Activated T-cell treated with anti-CD3 and anti-CD28 coated beads, Interleukin-2, amount 50 U/mL, for 4 hours (primary cell): ENCODE results near the gene XPNPEP2. TPM values are rescaled to one million over a fixed set of nuclear protein-coding genes. Genes with fewer than 3 reads are reported as not detected.

ENCODE experiments used
- ATAC-seq, 2 donors: fragments of 200-7000 bp; cut with Tn5 transposase; one replicate each; pipeline ENCODE4 v1.10.0; 2021
- DNase-seq: peaks from one replicate; pipeline ENCODE4 v3.0.0-alpha.2; 2020
- H3K27me3 Mint-ChIP-seq: one replicate; pipeline ENCODE4 v1.8.0; 2021; ENCODE audit warnings: low read depth, mixed read lengths
- H3K36me3 Mint-ChIP-seq: one replicate; pipeline ENCODE4 v1.8.0; 2022; ENCODE audit warnings: mixed read lengths; ENCODE audit not compliant: insufficient read depth
- H3K4me1 Mint-ChIP-seq: one replicate; pipeline ENCODE4 v1.8.0; 2021; ENCODE audit warnings: low read depth, mixed read lengths
- H3K4me3 Mint-ChIP-seq: one replicate; pipeline ENCODE4 v1.8.0; 2021; ENCODE audit warnings: mild to moderate bottlenecking, moderate library complexity, mixed read lengths
- H3K9me3 Mint-ChIP-seq: one replicate; pipeline ENCODE4 v1.8.0; 2021; ENCODE audit warnings: mixed read lengths
- total RNA-seq, 3 donors: library from RNA; stranded (reverse); gene quantifications; one replicate each; pipeline ENCODE4 v1.2.1, GENCODE V29; 2021

XPNPEP2 gene
- total RNA-seq, 3 donors from 2014 or later: 0.05 to 0.13 (median 0.08) TPM

DNA sequence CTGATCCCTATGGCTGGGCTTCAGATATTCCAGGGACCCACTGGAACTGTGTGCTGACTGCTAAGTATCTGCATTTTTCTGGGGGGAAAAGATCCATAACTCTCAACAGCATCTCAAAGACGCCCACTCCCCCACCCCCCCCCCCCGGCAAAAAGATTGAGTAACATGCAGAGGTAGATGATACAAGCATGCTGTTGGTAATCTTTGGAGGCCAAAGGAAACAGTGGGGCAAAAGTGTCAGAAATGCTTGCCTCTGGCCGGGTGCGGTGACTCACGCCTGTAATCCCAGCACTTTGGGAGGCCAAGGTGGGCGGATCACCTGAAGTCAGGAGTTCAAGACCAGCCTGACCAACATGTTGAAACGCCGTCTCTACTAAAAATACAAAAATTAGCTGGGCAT, 12.2 kb downstream of the XPNPEP2 start:
- H3K9me3 Mint-ChIP-seq: no peaks in the 10 kb centered on the region
- H3K4me3 Mint-ChIP-seq: no peak overlapping the region
- no peaks in the 10 kb centered on the region for H3K36me3 Mint-ChIP-seq
- DNase-seq: no peak
- no peaks in the 10 kb centered on the region for H3K27me3 Mint-ChIP-seq
- no peak for ATAC-seq
- peaks cover 27% of the 10 kb centered on the region for H3K4me1 Mint-ChIP-seq

DNA sequence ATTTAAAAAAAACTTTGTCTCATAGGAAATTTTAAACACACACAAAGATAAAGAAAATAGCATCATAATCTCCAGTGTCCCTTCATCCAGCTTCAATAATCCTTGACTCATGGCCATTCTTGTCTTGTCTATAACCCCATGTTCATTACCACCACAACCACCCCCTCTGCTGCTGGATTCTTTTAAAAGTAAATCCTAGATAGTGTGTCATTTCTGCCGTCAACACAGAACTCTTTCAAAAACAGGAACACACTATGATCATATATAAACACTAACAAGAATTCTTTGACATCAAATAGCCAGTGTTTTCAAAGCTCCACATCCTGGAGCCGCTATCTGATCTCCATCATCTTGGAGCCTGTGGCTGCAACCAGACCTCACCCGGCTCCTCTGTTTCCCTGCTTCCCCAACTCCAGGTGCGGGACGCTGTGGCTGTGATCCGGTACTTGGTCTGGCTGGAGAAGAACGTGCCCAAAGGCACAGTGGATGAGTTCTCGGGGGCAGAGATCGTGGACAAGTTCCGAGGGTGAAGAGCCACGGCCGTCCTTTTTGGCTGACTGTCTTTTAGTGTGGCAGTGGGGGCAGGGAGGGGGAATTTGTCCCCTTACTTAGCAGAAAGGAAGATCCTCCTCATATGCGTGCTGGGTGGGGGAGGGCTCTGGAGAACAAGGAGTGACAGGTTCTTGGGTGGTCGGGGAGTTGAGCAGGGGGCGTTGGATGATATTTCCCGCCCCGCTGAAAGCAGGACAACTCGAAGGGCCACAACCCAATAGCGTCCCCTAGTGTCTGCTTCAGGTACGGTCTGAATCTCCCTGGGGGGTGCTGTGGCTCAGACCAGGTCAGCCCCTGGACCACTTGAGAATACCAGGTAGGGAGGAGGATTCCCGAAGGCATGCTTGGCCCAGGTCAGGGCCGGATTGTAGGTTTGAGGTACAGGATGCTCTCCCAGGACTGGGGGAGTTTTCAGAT, 15.6 kb downstream of the XPNPEP2 start:
- Mint-ChIP-seq H3K4me1 (peaks cover 53% of the 10 kb centered on the region), H3K36me3 (no peaks in the 10 kb centered on the region), H3K9me3 (no peaks in the 10 kb centered on the region), H3K27me3 (no peaks in the 10 kb centered on the region), H3K4me3 (no peak overlapping the region)
- ATAC-seq (no peak), DNase-seq (no peak)

DNA sequence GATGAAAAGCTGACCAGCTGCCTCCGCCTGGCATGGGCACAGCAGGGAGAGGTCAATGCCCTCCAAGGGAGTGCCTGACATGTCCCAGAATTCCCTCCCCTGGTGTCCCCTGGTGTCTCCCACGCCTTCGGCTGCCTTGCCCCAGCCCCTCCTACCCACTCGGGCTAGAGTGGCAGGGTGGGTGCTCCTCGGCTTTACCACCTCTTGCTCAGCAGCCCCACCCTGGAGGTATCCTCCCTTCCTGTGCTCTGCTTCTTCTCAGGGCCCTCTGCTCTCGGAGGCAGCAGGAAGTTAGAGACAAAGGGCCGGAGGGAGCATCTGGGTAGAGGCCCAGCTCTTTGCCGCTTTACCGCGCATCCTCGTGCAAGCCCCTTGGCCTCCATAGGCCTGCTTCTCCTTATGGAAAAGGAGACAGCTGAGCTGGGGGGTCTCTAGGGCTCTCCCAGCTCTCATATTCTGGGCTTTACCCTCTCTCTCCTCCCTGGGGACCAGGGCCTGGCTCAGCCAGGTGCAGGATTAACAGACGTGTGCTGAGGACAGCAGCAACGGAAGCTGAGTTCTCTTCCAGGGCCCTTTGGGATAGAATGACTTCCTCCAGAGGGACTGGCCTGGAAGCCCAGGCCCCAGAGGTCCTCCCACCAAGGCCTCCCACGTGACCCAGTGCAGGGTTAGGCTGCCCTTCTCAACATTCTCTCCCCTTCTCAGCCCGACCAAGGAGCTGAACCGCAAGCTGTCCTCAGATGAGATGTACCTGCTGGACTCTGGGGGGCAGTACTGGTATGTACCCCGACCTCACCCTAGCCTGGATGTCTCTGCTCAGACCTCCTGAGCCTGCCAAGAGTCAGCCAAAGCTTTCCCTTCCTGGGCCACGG, 17.2 kb downstream of the XPNPEP2 start:
- ATAC-seq: peak; percentile 20 to 39

DNA sequence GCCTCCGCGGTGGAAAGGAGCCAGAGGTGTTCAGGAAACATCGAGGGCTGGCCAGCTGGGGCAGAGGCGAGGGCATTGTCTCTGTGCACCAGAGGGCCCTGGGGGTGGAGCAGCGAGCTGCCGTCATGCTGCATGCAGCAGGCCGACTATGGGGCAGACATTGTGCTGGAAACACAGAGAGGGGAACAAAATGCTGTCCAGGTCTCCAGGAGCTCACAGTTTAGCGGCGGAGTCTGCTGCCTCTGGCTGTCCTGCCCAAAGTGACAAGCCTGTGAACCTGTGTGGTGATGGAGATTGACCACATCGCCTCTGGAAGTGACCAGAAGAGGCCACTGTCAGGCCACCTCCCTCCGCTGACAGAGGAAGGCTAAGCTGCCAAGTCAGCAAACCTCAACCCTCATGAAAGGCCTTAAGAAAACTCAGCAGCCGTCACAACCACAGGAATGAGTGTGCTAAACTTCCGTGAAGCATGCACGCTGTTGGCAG, 20.8 kb downstream of the XPNPEP2 start:
- H3K9me3 Mint-ChIP-seq: no peaks in the 10 kb centered on the region
- no peaks in the 10 kb centered on the region for H3K36me3 Mint-ChIP-seq
- peak overlapping the region; percentile 11 for H3K4me3 Mint-ChIP-seq
- peaks cover 65% of the 10 kb centered on the region for H3K4me1 Mint-ChIP-seq
- H3K27me3 Mint-ChIP-seq: no peaks in the 10 kb centered on the region
- peak; percentile 85 to 87 for ATAC-seq
- DNase-seq: peak; percentile 44

More for the DNA sequence above, 17.2 kb downstream of the XPNPEP2 start:
- Mint-ChIP-seq H3K4me1 (peaks cover 68% of the 10 kb centered on the region), H3K36me3 (no peaks in the 10 kb centered on the region), H3K4me3 (peak overlapping the region; percentile 33), H3K27me3 (no peaks in the 10 kb centered on the region), H3K9me3 (no peaks in the 10 kb centered on the region)
- no peak for DNase-seq

DNA sequence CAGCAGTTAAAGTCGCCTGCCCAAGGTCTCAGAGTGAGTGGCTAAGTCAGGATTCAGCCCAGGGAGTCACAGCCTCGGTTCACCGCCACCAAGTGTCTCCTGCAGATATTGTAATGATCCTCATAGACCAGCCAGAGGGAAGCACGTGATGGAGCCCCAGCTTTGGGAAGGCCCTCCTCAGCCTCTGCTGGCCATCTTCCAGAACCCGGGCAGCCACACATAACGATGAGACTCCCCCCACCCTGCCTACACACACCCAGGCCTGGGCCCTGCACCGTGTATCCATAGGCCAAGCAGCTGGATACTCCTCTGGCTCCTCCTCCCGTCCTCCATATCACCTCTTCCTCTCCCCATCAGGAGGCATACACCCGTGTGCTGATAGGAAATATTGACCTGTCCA, 21.4 kb downstream of the XPNPEP2 start:
- peak overlapping the region; percentile 40 for H3K4me3 Mint-ChIP-seq
- peaks cover 61% of the 10 kb centered on the region for H3K4me1 Mint-ChIP-seq

DNA sequence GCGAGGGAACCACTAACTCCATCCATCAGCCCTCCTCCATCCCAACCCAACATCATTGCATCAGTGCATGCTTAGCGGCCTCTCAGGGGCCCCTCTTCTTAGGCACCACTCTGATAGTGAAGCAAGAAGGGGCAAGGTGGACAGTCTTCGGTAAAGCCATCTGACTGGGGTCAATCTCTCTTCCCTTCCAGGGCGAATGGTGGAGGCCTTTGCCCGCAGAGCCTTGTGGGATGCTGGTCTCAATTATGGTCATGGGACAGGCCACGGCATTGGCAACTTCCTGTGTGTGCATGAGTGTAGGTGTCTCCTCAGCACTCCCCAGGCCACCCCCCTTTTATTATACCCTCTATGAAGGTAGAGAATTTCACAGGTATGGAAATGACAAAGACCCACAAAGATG, 22.2 kb downstream of the XPNPEP2 start:
- H3K9me3 Mint-ChIP-seq: no peaks in the 10 kb centered on the region
- no peak overlapping the region for H3K4me3 Mint-ChIP-seq
- DNase-seq (no peak), ATAC-seq (no peak)
- no peaks in the 10 kb centered on the region for H3K27me3 Mint-ChIP-seq
- no peaks in the 10 kb centered on the region for H3K36me3 Mint-ChIP-seq
- H3K4me1 Mint-ChIP-seq: peaks cover 56% of the 10 kb centered on the region

More for the DNA sequence above, 21.4 kb downstream of the XPNPEP2 start:
- no peaks in the 10 kb centered on the region for H3K36me3 Mint-ChIP-seq
- ATAC-seq (peak; percentile 15 to 17), DNase-seq (no peak)
- H3K27me3 Mint-ChIP-seq: no peaks in the 10 kb centered on the region
- no peaks in the 10 kb centered on the region for H3K9me3 Mint-ChIP-seq

DNA sequence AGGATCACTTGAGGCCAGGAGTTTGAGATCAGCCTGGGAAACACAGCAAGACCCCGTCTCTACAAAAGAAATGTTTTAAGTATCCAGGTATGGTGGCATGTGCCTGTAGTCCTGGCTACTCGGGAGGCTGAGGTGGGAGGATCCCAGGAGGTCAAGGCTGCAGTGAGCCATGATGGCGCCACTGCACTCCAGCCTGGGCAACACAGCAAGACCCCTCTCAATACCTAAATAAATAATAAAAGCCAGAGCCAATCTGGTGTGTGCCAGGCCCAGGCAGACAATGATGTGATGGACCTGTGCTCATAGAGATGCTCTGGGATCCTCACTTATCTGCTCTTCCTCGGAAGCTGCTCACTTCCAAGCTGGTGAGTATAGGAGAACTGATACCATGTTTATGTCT, 22.8 kb downstream of the XPNPEP2 start:
- DNase-seq (no peak), ATAC-seq (no peak)
- H3K36me3 Mint-ChIP-seq: no peaks in the 10 kb centered on the region
- H3K4me3 Mint-ChIP-seq: no peak overlapping the region
- no peaks in the 10 kb centered on the region for H3K27me3 Mint-ChIP-seq
- no peaks in the 10 kb centered on the region for H3K9me3 Mint-ChIP-seq
- H3K4me1 Mint-ChIP-seq: peaks cover 53% of the 10 kb centered on the region

DNA sequence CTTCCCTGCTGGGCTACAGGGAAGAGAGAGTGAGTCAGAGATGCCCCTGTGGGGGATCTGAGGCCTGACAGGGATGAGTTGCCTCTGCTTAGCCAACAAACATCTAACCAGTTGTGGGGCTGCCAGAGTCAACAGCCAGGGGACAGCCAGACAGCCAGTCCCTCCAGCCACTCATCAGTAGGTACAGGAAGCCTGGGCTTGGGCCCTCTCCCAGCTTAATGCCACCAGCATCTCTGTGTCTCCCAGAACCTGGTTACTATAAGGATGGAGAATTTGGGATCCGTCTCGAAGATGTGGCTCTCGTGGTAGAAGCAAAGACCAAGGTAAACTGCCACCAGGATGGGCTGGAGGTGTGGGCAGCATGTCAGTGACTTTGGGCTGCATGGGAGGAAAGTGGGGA, 23.7 kb downstream of the XPNPEP2 start:
- no peaks in the 10 kb centered on the region for H3K9me3 Mint-ChIP-seq
- no peak overlapping the region for H3K4me3 Mint-ChIP-seq
- DNase-seq: no peak
- no peaks in the 10 kb centered on the region for H3K36me3 Mint-ChIP-seq
- peaks cover 51% of the 10 kb centered on the region for H3K4me1 Mint-ChIP-seq
- H3K27me3 Mint-ChIP-seq: no peaks in the 10 kb centered on the region
- ATAC-seq: no peak

DNA sequence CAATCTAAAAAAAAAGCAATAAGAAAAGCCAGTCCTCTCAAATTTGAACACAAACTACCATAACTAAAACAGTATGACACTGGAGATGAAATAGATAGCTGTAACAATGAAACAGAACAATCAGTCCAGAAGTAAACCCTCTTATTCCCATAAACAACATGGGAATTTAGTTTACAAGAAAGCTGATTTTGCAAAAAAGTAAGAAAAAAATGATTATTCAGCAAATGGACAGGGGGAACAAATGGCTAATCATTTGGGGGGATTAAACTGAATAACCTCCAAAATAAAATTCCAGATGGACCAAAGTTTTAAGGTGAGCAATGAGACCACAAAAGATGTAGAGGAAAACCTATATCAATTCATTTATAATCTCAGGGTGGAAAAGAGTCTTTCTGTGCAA, 24.9 kb downstream of the XPNPEP2 start:
- no peak for ATAC-seq
- Mint-ChIP-seq H3K36me3 (no peaks in the 10 kb centered on the region), H3K4me1 (peaks cover 51% of the 10 kb centered on the region), H3K27me3 (no peaks in the 10 kb centered on the region), H3K4me3 (no peak overlapping the region), H3K9me3 (no peaks in the 10 kb centered on the region)
- DNase-seq: no peak

DNA sequence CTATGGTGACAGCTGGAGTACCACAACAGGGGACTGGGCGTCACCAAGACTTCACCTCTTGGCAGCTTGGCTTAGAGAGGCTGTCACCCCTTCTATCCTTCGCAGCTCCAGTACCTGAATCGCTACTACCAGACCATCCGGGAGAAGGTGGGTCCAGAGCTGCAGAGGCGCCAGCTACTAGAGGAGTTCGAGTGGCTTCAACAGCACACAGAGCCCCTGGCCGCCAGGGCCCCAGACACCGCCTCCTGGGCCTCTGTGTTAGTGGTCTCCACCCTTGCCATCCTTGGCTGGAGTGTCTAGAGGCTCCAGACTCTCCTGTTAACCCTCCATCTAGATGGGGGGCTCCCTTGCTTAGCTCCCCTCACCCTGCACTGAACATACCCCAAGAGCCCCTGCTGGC, 29.4 kb downstream of the XPNPEP2 start:
- Mint-ChIP-seq H3K4me1 (peaks cover 52% of the 10 kb centered on the region), H3K9me3 (no peaks in the 10 kb centered on the region), H3K27me3 (no peaks in the 10 kb centered on the region), H3K4me3 (no peak overlapping the region), H3K36me3 (no peaks in the 10 kb centered on the region)
- ATAC-seq: no peak
- no peak for DNase-seq

DNA sequence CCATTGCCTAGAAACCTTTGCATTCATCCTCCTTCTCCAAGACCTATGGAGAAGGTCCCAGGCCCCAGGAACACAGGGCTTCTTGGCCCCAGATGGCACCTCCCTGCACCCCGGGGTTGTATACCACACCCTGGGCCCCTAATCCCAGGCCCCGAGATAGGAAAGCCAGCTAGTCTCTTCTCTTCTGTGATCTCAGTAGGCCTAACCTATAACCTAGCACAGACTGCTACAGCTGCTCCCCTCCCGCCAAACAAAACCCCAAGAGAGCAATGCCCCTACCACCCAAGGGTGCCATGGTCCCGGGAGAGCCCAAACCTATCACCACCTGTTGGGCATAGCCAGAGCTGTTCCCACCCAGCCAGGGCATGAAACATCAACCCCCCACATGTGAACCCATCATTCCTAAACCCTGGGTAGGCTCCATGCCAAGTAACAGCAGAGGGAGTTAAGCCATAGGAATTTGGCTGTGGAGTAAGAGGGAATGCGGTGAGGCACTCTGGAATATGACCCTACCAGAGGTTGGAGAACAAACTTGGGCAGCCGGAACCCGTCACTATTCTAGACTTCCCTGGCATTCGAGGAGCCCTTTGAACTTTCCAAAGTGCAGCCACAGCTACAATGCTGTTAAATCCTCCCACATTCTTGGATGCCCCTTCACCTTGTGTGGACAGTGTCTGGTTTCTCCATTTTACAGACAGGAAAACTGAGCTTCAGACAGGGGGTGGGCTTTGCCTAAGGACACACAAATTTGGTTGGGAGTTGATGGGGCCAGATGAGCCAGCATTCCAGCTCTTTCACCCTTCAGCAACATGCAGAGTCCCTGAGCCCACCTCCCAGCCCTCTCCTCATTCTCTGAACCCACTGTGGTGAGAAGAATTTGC, 30.0 kb downstream of the XPNPEP2 start:
- DNase-seq: no peak
- H3K4me1 Mint-ChIP-seq: peaks cover 58% of the 10 kb centered on the region
- no peaks in the 10 kb centered on the region for H3K9me3 Mint-ChIP-seq
- no peak for ATAC-seq
- H3K36me3 Mint-ChIP-seq: no peaks in the 10 kb centered on the region
- H3K27me3 Mint-ChIP-seq: no peaks in the 10 kb centered on the region
- no peak overlapping the region for H3K4me3 Mint-ChIP-seq

DNA sequence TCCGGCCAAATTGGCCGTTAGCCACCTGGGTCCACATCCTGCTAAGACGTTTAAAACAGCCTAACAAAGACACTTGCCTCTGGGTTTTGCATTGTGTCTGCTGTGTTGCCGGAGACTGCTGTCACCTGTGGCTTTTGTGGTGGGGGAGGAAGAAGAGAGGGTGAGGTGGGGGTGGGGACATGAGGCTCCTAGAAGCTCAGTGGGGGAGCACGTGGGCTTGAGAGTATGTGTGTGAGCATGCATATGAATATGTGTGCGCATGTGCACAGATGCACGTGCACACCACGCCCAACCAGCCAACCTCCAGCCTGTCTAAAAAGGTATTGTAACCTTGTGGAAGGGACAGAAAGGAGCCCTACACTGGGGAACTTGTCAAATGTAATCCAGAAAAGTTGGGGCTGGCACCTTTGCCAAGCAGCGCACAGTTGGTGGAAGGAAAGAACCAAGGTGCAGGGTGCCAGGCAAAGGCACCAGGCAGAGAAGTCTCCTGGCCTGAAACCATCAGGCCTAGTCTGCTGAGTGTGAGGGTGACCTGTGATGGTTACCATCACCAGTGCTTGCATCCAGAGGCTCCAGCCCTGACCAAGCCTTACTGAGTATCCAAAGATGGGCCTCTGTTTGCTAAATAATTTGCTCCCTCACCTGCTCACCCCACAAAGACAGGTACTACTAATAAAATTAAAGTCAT, 30.8 kb downstream of the XPNPEP2 start:
- ATAC-seq (peak; percentile 77 to 87), DNase-seq (peak; percentile 61)
- Mint-ChIP-seq H3K9me3 (no peaks in the 10 kb centered on the region), H3K27me3 (no peaks in the 10 kb centered on the region), H3K4me1 (peaks cover 65% of the 10 kb centered on the region), H3K4me3 (no peak overlapping the region), H3K36me3 (no peaks in the 10 kb centered on the region)

DNA sequence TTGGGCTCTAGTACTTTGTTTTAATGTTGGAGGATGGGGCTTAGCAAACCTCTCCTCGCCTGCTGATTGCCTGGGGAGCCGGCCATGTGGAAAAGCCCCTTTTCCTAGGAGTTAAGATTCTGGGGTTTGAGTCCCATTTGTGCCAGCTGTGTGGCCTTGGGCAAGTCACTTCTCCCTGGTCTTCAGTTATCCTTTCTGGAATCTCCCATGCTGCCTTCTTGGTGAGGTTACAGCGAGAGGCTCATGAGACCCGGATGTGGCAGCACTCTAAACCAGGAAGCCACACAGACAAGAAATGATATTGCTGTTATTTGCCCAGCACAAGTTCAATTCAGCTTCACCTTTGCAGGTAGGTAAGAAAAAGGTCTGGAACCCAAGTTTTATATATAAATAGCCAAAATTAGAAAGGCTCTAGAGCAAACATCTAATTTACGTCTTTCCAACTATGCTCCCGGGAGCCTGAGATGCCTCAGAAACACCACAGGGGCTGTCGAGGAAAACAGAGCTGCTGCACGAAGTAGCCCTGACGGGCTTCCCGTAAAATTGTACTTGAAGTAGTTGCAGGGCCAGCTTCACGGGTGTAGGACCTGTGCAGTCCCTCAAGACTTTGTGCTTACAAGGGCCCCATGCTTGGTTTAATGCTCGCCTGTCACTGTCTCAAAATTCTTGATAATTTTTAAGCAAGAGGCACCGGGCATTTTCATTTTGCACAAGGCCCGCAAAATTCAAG, 32.7 kb downstream of the XPNPEP2 start:
- no peaks in the 10 kb centered on the region for H3K36me3 Mint-ChIP-seq
- ATAC-seq (peak; percentile 27 to 32), DNase-seq (peak; percentile 32)
- H3K27me3 Mint-ChIP-seq: no peaks in the 10 kb centered on the region
- no peak overlapping the region for H3K4me3 Mint-ChIP-seq
- no peaks in the 10 kb centered on the region for H3K9me3 Mint-ChIP-seq
- peaks cover 71% of the 10 kb centered on the region for H3K4me1 Mint-ChIP-seq
